ENCODE results near the gene ANKRD65. TPM values are rescaled to one million over a fixed set of nuclear protein-coding genes. Genes with fewer than 3 reads are reported as not detected.

Gene ANKRD65
- total RNA-seq, 2 donors from 2014 or later = 11.2 to 15.5 TPM

- Histone ChIP-seq H3K4me3 (no peak overlapping the region), H3K27ac (peak overlapping the region; percentile 78 to 94 (median 93)), H3K9me3 (no peaks in the 10 kb centered on the region), H3K27me3 (no peaks in the 10 kb centered on the region), H3K4me1 (peaks cover 88% of the 10 kb centered on the region), H3K36me3 (replicated peaks in 1 of 2; ENCODE audit: insufficient read depth in 1 of 2, low read depth in 2 of 2) (no peaks in the 10 kb centered on the region)
- WGBS, 2 donors = 64 to 88% methylated on average over 7 to 25 of the region's 28 CpGs
- TF ChIP-seq POLR2A (IDR thresholded peaks at IDR 0.05) = no peak
- TF ChIP-seq, protein P1, sequence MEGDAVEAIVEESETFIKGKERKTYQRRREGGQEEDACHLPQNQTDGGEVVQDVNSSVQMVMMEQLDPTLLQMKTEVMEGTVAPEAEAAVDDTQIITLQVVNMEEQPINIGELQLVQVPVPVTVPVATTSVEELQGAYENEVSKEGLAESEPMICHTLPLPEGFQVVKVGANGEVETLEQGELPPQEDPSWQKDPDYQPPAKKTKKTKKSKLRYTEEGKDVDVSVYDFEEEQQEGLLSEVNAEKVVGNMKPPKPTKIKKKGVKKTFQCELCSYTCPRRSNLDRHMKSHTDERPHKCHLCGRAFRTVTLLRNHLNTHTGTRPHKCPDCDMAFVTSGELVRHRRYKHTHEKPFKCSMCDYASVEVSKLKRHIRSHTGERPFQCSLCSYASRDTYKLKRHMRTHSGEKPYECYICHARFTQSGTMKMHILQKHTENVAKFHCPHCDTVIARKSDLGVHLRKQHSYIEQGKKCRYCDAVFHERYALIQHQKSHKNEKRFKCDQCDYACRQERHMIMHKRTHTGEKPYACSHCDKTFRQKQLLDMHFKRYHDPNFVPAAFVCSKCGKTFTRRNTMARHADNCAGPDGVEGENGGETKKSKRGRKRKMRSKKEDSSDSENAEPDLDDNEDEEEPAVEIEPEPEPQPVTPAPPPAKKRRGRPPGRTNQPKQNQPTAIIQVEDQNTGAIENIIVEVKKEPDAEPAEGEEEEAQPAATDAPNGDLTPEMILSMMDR (IDR thresholded peaks at IDR 0.05) = no peak
- ATAC-seq = no peak
- intact Hi-C loops (cut with DNase I) = no loop called here
- peak in 2 of 4 donors; percentile 59 to 66 for DNase-seq
Observed at GRCh38 chr1:1432274-1432950, 11.3 kb upstream of the ANKRD65 start.

DNA sequence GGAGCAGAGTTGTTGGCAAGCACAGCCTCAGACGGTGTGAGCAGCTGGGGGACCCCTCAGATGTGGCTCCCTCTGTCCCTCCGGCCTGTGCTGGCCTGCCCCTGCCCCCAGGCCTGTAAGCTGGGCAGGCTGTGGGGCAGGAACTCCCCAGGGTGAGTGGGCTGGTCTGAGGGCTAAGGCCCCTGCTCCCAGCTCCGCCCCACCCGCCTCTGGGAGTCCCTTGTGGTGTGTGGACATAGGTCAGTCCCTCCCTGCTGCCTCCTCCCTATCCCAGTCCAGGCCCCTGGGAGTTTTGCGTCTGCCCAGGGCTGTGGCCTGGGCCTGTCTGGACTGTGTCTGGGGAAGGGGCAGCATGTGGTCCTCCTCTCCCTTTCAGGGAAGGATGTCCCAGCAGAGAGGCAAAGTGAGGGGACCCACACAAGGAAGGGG, 10.8 kb upstream of the ANKRD65 start:
- Histone ChIP-seq H3K9me3 (no peaks in the 10 kb centered on the region), H3K36me3 (replicated peaks in 1 of 2; ENCODE audit: insufficient read depth in 1 of 2, low read depth in 2 of 2) (no peaks in the 10 kb centered on the region), H3K27me3 (no peaks in the 10 kb centered on the region), H3K27ac (peak overlapping the region; percentile 78 to 94 (median 93)), H3K4me3 (no peak overlapping the region), H3K4me1 (peaks cover 82% of the 10 kb centered on the region)
- DNase-seq (peak in 2 of 4 donors; percentile 48 to 66), ATAC-seq (no peak)
- WGBS, 2 donors = 47% methylated on average over 5 of the region's 5 CpGs; no CpG with 5 or more reads in 1 of the 2 donors
- TF ChIP-seq, protein P1 (IDR thresholded peaks at IDR 0.05) = no peak
- TF ChIP-seq POLR2A (IDR thresholded peaks at IDR 0.05) = peak in 1 of 3 donors; percentile 17
- intact Hi-C loops (cut with DNase I) = no loop called here

DNA sequence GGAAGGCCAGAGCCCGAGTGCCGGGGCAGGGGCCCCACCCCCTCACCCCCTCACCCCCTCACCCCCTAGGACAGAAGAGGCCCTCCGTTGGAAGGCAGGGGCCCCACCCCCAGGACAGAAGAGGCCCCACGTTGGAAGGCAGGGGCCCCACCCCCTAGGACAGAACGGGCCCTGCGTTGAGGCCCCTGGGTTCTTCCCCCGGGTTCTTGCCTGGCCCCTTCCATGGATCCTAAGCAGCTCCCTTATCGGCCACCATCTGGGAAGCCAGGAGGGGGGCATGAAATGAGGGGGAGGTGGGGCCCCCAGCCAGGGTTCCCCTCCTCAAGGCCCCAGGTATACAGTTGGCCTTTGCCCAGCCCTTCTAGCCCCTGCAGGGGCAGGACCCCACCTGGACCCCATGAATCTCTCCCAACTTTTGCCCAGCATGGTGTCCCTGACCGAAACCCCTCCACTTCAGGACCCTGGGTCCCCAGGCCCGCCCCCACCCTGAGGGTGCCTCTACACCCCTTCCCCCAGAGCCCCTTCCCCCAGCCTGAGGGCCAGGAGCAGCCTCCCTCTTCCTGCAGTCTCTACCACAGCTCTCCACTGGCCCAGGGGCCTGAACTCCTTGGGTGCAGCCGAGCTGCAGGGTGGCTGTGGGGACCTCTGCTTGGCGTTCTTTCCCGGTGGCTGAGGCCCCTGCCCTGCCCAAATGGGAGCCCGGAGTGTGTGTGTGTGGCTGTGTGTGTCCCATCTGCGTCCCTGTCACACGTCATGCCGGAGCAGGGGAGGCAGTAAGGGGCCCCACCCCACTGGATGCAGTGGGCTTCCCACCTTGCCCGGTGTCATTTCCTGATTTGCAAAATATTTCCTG, 10.1 kb upstream of the ANKRD65 start:
- H3K4me1 ChIP-seq = peaks cover 76% of the 10 kb centered on the region
- WGBS, 2 donors = 61 to 79% methylated on average over 10 to 18 of the region's 18 CpGs
- ATAC-seq (no peak), DNase-seq (no peak)
- intact Hi-C loops (cut with DNase I) = no loop called here
- TF ChIP-seq POLR2A (IDR thresholded peaks at IDR 0.05) = no peak
- TF ChIP-seq, protein P1 (IDR thresholded peaks at IDR 0.05) = no peak
- H3K4me3 ChIP-seq = no peak overlapping the region
- H3K27me3 ChIP-seq = no peaks in the 10 kb centered on the region
- no peaks in the 10 kb centered on the region for H3K9me3 ChIP-seq
- peak overlapping the region; percentile 78 to 94 (median 93) for H3K27ac ChIP-seq
- no peaks in the 10 kb centered on the region for H3K36me3 ChIP-seq (replicated peaks in 1 of 2; ENCODE audit: insufficient read depth in 1 of 2, low read depth in 2 of 2)

GRCh38 chr1:1430114-1430982, 9.3 kb upstream of the ANKRD65 start:
- peak; percentile 50 for ATAC-seq
- H3K4me3 ChIP-seq = no peak overlapping the region
- WGBS, 2 donors = 8 to 30% methylated on average over 14 to 22 of the region's 35 CpGs
- TF ChIP-seq, protein P1 (IDR thresholded peaks at IDR 0.05) = peak in 5 of 7 experiments; percentile 12 to 42 (median 29)
- TF ChIP-seq POLR2A (IDR thresholded peaks at IDR 0.05) = peak in 2 of 3 donors; percentile 38 to 50
- intact Hi-C loops (cut with DNase I) = no loop called here
- peaks cover 71% of the 10 kb centered on the region for H3K4me1 ChIP-seq
- no peaks in the 10 kb centered on the region for H3K36me3 ChIP-seq (replicated peaks in 1 of 2; ENCODE audit: insufficient read depth in 1 of 2, low read depth in 2 of 2)
- H3K27me3 ChIP-seq = no peaks in the 10 kb centered on the region
- peak; percentile 76 to 91 (median 87) for DNase-seq
- H3K27ac ChIP-seq = peak overlapping the region; percentile 78 to 94 (median 93)
- no peaks in the 10 kb centered on the region for H3K9me3 ChIP-seq

Data from body of pancreas (tissue), 4 donors.